ENCODE measurements around the gene ALPL. TPM values are rescaled to one million over a fixed set of nuclear protein-coding genes. Genes with fewer than 3 reads are reported as not detected.
A peak's percentile ranks its signal among the peaks of the same experiment; 100 is the strongest.

ALPL gene
- total and polyA plus RNA-seq, 9 of the 15 experiments (the other 6 are each of a cell fraction or from before 2014, with no cell fraction given), result 0.04 to 0.38 (median 0.18) TPM; not detected in 4

- CTCF ChIA-PET (ENCODE audit: low intra/inter-chr PET ratio), result interaction anchor here (0.5 kb wide), 1 partner anchor 389 kb away, joined by 3 read pairs; no protein-coding TSS in a partner anchor
- Histone ChIP-seq H3K27ac (ENCODE audit: extremely low read depth, low read depth, low read length) (no peak overlapping the region), H3K79me2 (ENCODE audit: control insufficient read depth, insufficient read depth, low read length) (no peaks in the 10 kb centered on the region), H3K27me3 (ENCODE audit: control insufficient read depth in 2 of 2, insufficient read depth in 2 of 2, low read length in 2 of 2) (peaks cover 0 to 17% of the 10 kb centered on the region in 2 experiments; a peak in 3 of 5 replicates), H4K20me1 (replicated peaks; ENCODE audit: control insufficient read depth, insufficient read depth, low read length) (peaks cover 10% of the 10 kb centered on the region), H2AFZ (ENCODE audit: low read depth, low read length) (no peak overlapping the region), H3K4me3 (no peak overlapping the region), H3K4me1 (replicated peaks in 1 of 2; ENCODE audit: control insufficient read depth in 2 of 2, insufficient read depth in 2 of 2, low read length in 2 of 2) (peaks cover 6 to 51% of the 10 kb centered on the region in 2 experiments; a peak in 3 of 5 replicates), H3K36me3 (ENCODE audit: control insufficient read depth, insufficient read depth, low read length) (peaks cover 12% of the 10 kb centered on the region; the same call in 1 of the 3 replicates), H3K9ac (ENCODE audit: insufficient read depth in 1 of 2, low read depth in 2 of 2, low read length in 2 of 2) (peak overlapping the region in 1 of 2 experiments; percentile 54; a peak in 1 of 4 replicates), H3K9me1 (ENCODE audit: control insufficient read depth, insufficient read depth, low read length) (no peaks in the 10 kb centered on the region), H3K4me2 (ENCODE audit: insufficient read depth, low read length) (no peak overlapping the region), H3K9me3 (replicated peaks; ENCODE audit: control insufficient read depth, insufficient read depth, low read depth, low read length) (no peaks in the 10 kb centered on the region)
- FAIRE-seq (no peak), ATAC-seq (no peak), DNase-seq (ENCODE audit: extremely low read depth in 1 of 4, low spot score in 3 of 4) (no peak)
- intact Hi-C loops (cut with micrococcal nuclease) (loop anchor here (10.0 kb wide), 1 partner anchor 77 kb away; no protein-coding TSS in a partner anchor), in situ Hi-C loops (cut with MboI) (no loop called here)
- POLR2A ChIA-PET, result interaction anchor here (1.0 to 1.6 kb wide), 2 partner anchors 16 to 56 kb away, joined by 4 to 5 read pairs; no protein-coding TSS in a partner anchor
- no TSS peak for BruUV-seq (replicated peaks)
- WGBS (ENCODE audit: insufficient coverage, low coverage, missing lambda C conversion rate), result 22% methylated on average over 12 of the region's 12 CpGs
- TF ChIP-seq ZKSCAN1 (IDR thresholded peaks at IDR 0.05; ENCODE audit: low read depth, low read length) (peak; percentile 83), USF1 (CRISPR knock-in tag; IDR thresholded peaks at IDR 0.05) (peak; percentile 61), ZFP36 (IDR thresholded peaks at IDR 0.05; ENCODE audit: low read depth, low read length, partially characterized antibody) (peak; percentile 40), BHLHE40 (IDR thresholded peaks at IDR 0.05; ENCODE audit: low read length) (peak; percentile 44; the same call in 1 of the 2 replicates), SIN3A (IDR thresholded peaks at IDR 0.05; ENCODE audit: borderline replicate concordance in 2 of 2, control insufficient read depth in 1 of 2, low read depth in 2 of 2, low read length in 2 of 2) (no peak), RAD51 (IDR thresholded peaks at IDR 0.05; ENCODE audit: borderline replicate concordance, low read depth) (peak; percentile 20; the same call in 1 of the 2 replicates), ZBTB40 (IDR thresholded peaks at IDR 0.05) (no peak), ZBTB40 (CRISPR knock-in tag; IDR thresholded peaks at IDR 0.05) (no peak), USF2 (CRISPR knock-in tag; IDR thresholded peaks at IDR 0.05) (peak; percentile 46; the same call in 1 of the 2 replicates)
These were observed 83.1 kb downstream of the ALPL start for GRCh38 chr1:21592086-21592865.
